ENCODE data around the gene MMP26. TPM values are rescaled to one million over a fixed set of nuclear protein-coding genes. Genes with fewer than 3 reads are reported as not detected.

Gene MMP26
- total and polyA plus RNA-seq, 8 donors: not detected

- intact Hi-C loops (cut with DNase I; ENCODE audit: low total_unique reads): no loop called here
Observed at GRCh38 chr11:4664786-4665185, 39.8 kb upstream of the MMP26 start.

DNA sequence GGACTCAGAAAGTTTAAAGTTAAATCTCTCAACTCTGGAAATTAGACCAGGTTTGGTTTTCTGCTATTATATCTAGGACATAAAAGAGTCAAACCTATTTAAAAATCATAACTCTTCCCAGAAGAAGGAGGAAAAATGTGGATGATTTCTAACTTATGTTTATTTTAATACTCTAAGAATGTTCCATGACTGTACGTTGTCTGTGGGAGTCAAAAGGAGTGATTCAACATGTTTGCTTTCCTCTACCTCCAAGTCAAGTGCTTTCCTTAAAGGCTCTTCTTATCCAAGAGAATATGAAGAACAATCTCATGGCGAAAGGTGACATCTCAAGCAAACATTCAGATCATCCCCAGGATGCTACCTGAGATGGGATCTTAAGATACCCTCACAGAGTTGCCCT is 39.2 kb upstream of the MMP26 start:
- intact Hi-C loops (cut with DNase I; ENCODE audit: low total_unique reads): no loop called here
- peaks cover 0 to 4% (median 0%) of the 10 kb centered on the region in 3 donors for H3K27me3 ChIP-seq
- WGBS, 5 donors: 64 to 79% (median 74%) methylated on average over 2 of the region's 2 CpGs
- H3K4me1 ChIP-seq: no peaks in the 10 kb centered on the region
- no peaks in the 10 kb centered on the region for H3K36me3 ChIP-seq
- TF ChIP-seq POLR2AphosphoS5 (IDR thresholded peaks at IDR 0.05): no peak
- H3K27ac ChIP-seq: no peak overlapping the region
- DNase-seq: no peak
- no peaks in the 10 kb centered on the region for H3K9me3 ChIP-seq
- H3K4me3 ChIP-seq: no peak overlapping the region

More at GRCh38 chr11:4664786-4665185, 39.8 kb upstream of the MMP26 start:
- no peaks in the 10 kb centered on the region for H3K4me1 ChIP-seq
- WGBS, 5 donors: 62 to 83% (median 82%) methylated on average over 3 of the region's 3 CpGs
- no peaks in the 10 kb centered on the region for H3K36me3 ChIP-seq
- H3K4me3 ChIP-seq: no peak overlapping the region
- H3K27ac ChIP-seq: no peak overlapping the region
- peaks cover 0 to 4% (median 0%) of the 10 kb centered on the region in 3 donors for H3K27me3 ChIP-seq
- H3K9me3 ChIP-seq: no peaks in the 10 kb centered on the region
- no peak for DNase-seq
- TF ChIP-seq POLR2AphosphoS5 (IDR thresholded peaks at IDR 0.05) (no peak), POLR2A (IDR thresholded peaks at IDR 0.05) (no peak), EP300 (IDR thresholded peaks at IDR 0.05) (no peak)
- TF ChIP-seq, protein P1, sequence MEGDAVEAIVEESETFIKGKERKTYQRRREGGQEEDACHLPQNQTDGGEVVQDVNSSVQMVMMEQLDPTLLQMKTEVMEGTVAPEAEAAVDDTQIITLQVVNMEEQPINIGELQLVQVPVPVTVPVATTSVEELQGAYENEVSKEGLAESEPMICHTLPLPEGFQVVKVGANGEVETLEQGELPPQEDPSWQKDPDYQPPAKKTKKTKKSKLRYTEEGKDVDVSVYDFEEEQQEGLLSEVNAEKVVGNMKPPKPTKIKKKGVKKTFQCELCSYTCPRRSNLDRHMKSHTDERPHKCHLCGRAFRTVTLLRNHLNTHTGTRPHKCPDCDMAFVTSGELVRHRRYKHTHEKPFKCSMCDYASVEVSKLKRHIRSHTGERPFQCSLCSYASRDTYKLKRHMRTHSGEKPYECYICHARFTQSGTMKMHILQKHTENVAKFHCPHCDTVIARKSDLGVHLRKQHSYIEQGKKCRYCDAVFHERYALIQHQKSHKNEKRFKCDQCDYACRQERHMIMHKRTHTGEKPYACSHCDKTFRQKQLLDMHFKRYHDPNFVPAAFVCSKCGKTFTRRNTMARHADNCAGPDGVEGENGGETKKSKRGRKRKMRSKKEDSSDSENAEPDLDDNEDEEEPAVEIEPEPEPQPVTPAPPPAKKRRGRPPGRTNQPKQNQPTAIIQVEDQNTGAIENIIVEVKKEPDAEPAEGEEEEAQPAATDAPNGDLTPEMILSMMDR (IDR thresholded peaks at IDR 0.05): no peak

- Histone ChIP-seq H3K36me3 (no peaks in the 10 kb centered on the region), H3K9me3 (no peaks in the 10 kb centered on the region), H3K4me3 (no peak overlapping the region), H3K4me1 (no peaks in the 10 kb centered on the region), H3K27ac (no peak overlapping the region), H3K27me3 (no peaks in the 10 kb centered on the region)
- WGBS, 5 donors: 78 to 90% (median 79%) methylated on average over 2 of the region's 2 CpGs
- TF ChIP-seq, protein P1 (IDR thresholded peaks at IDR 0.05): no peak
- TF ChIP-seq POLR2AphosphoS5 (IDR thresholded peaks at IDR 0.05) (no peak), POLR2A (IDR thresholded peaks at IDR 0.05) (no peak), EP300 (IDR thresholded peaks at IDR 0.05) (no peak)
- no peak for DNase-seq
- intact Hi-C loops (cut with DNase I; ENCODE audit: low total_unique reads): no loop called here
Observed at GRCh38 chr11:4671741-4672140, 32.8 kb upstream of the MMP26 start.

DNA sequence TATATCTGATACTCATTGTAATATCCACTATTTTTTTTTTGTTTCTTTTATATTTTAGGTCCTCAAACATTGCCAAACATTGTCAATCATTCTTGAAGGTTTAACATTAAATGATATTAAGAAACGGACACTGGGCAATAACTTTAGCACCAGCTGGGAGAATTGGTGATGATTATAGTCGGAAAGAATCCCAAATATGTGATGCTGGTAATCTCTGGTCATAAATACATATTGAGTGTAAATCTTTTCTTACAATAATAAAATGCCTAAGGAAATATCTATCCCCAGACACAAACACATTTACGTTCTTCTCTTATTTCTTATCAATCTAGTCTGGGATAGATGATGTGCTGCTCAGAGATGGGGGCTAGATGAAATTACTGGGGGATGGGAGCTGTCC is 32.1 kb upstream of the MMP26 start:
- intact Hi-C loops (cut with DNase I; ENCODE audit: low total_unique reads): no loop called here
- DNase-seq: no peak
- WGBS, 5 donors: 42 to 69% (median 66%) methylated on average over 3 of the region's 3 CpGs
- H3K4me1 ChIP-seq: no peaks in the 10 kb centered on the region
- no peaks in the 10 kb centered on the region for H3K27me3 ChIP-seq
- H3K27ac ChIP-seq: no peak overlapping the region
- H3K4me3 ChIP-seq: no peak overlapping the region
- no peaks in the 10 kb centered on the region for H3K9me3 ChIP-seq
- H3K36me3 ChIP-seq: no peaks in the 10 kb centered on the region
- no peak for TF ChIP-seq POLR2AphosphoS5 (IDR thresholded peaks at IDR 0.05)
- no peak for TF ChIP-seq EP300 (IDR thresholded peaks at IDR 0.05)
- no peak for TF ChIP-seq POLR2A (IDR thresholded peaks at IDR 0.05)
- TF ChIP-seq, protein P1 (IDR thresholded peaks at IDR 0.05): no peak

DNA sequence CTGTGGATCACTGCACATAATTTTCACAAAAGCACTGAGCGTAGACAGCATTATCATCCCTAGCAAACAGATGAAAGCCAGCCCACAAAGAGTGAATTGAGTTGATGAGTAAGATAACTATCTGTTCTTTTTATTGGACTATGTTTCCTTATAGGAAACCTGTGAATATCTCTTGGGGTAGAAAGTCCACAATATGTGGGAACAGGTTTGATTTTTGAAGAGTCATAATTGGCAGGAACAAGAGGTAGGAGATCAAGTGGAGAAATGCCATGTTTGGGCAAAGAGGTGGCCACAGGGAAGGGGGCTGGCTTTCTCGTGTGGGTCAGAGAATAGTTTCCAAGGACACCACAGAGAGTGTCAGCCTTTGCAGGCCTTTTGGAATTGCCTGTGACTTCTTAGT is 30.8 kb upstream of the MMP26 start:
- no peak for DNase-seq
- TF ChIP-seq, protein P1 (IDR thresholded peaks at IDR 0.05): no peak
- no peak for TF ChIP-seq EP300 (IDR thresholded peaks at IDR 0.05)
- no peak for TF ChIP-seq POLR2AphosphoS5 (IDR thresholded peaks at IDR 0.05)
- TF ChIP-seq POLR2A (IDR thresholded peaks at IDR 0.05): no peak
- Histone ChIP-seq H3K9me3 (no peaks in the 10 kb centered on the region), H3K27ac (no peak overlapping the region), H3K4me3 (no peak overlapping the region), H3K27me3 (no peaks in the 10 kb centered on the region), H3K4me1 (no peaks in the 10 kb centered on the region), H3K36me3 (no peaks in the 10 kb centered on the region)
- WGBS, 5 donors: 61 to 74% (median 70%) methylated on average over 2 of the region's 2 CpGs
- intact Hi-C loops (cut with DNase I; ENCODE audit: low total_unique reads): no loop called here

Measured in stomach (tissue), 9 donors.